Vagina (tissue), 2 donors: ENCODE data around the gene CAVIN1.

Source experiments
- POLR2A ChIP-seq, 2 donors: fragments of 450-650 bp; IDR thresholded peaks; one replicate each; pipeline ENCODE4 v1.6.1; 2017; ENCODE audit warnings: antibody characterized with exemption in 2 of 2, mild to moderate bottlenecking in 2 of 2, moderate library complexity in 2 of 2
- TF ChIP-seq, protein P1 (sequence below), 3 experiments: fragments of 450-650 bp in 2 of 3; fragments of 200-600 bp in 1 of 3; sonication (generic) in 1 of 3; IDR thresholded peaks; one replicate each; pipeline ENCODE4 v1.5.1; 2017 to 2019; ENCODE audit warnings: antibody characterized with exemption in 3 of 3, mild to moderate bottlenecking in 2 of 3, moderate library complexity in 2 of 3

DNA sequence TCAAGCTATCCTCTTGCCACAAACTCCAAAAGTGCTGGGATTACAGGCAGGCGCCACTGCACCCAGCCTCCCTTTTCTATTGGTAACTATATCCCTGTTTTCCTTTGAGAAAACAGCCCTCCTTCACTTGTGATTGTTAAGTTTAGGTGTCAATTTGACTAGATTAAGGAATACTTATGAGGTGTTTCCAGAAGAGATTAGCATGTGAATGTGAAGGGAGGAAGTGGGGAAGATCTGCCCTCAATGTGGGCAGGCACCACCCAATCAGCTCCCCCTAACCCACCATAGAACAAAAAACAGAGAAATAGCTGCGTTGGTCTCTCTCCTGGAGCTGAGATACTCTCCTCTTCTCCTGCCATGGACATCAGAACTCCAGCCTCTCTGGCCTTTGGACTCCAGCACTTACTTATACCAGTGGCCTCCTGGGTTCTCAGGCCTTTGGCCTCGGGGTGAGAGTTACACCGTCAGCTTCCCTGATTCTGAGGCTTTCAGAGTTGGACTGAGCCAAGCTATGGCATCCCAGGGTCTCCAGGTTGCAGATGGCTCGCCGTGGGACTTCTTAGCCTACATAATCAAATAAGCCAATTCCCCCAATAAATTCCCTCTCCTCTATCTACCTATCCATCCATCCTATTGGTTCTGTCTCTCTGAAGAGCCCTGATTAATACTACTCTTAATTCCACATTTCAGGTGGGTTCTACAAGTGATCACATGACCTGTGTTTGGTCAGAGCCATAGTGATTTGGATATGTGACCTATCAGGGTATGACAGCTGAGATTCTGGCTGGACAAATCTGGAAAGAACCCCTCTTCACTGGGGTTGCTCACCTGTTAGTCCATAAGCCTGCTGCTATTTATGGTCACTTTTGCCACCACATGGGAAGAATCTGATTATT is 22.9 kb downstream of the CAVIN1 start:
- TF ChIP-seq, protein P1, sequence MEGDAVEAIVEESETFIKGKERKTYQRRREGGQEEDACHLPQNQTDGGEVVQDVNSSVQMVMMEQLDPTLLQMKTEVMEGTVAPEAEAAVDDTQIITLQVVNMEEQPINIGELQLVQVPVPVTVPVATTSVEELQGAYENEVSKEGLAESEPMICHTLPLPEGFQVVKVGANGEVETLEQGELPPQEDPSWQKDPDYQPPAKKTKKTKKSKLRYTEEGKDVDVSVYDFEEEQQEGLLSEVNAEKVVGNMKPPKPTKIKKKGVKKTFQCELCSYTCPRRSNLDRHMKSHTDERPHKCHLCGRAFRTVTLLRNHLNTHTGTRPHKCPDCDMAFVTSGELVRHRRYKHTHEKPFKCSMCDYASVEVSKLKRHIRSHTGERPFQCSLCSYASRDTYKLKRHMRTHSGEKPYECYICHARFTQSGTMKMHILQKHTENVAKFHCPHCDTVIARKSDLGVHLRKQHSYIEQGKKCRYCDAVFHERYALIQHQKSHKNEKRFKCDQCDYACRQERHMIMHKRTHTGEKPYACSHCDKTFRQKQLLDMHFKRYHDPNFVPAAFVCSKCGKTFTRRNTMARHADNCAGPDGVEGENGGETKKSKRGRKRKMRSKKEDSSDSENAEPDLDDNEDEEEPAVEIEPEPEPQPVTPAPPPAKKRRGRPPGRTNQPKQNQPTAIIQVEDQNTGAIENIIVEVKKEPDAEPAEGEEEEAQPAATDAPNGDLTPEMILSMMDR (IDR thresholded peaks at IDR 0.05), result no peak
- TF ChIP-seq POLR2A (IDR thresholded peaks at IDR 0.05), result no peak
